GM19372 (cell line): ENCODE measurements around the gene MRC2.

ENCODE experiments used
- ATAC-seq: cut with Tn5 transposase; IDR thresholded peaks from one replicate; pipeline ENCODE4 v1.9.1; 2021; ENCODE audit warnings: mild to moderate bottlenecking, low read depth, moderate library complexity; ENCODE audit not compliant: unreplicated experiment

Gene MRC2

GRCh38 chr17:62713086-62713881 lies 85.8 kb downstream of the MRC2 start:
- ATAC-seq = no peak

GRCh38 chr17:62714016-62714777 lies 86.7 kb downstream of the MRC2 start:
- no peak for ATAC-seq

GRCh38 chr17:62715882-62716390 lies 88.5 kb downstream of the MRC2 start:
- no peak for ATAC-seq

- ATAC-seq = no peak
Observed at GRCh38 chr17:62716834-62717588, 89.5 kb downstream of the MRC2 start.

GRCh38 chr17:62717589-62717855 lies 90.1 kb downstream of the MRC2 start:
- no peak for ATAC-seq

GRCh38 chr17:62717889-62718288 lies 90.4 kb downstream of the MRC2 start:
- ATAC-seq = no peak

GRCh38 chr17:62718429-62718828 lies 91.0 kb downstream of the MRC2 start:
- no peak for ATAC-seq

GRCh38 chr17:62719586-62719985 lies 92.1 kb downstream of the MRC2 start:
- no peak for ATAC-seq

- no peak for ATAC-seq
Observed at GRCh38 chr17:62720126-62720850, 92.8 kb downstream of the MRC2 start.

- no peak for ATAC-seq
Observed at GRCh38 chr17:62722625-62723024, 95.2 kb downstream of the MRC2 start.

- no peak for ATAC-seq
Observed at GRCh38 chr17:62723842-62724241, 96.4 kb downstream of the MRC2 start.

GRCh38 chr17:62724398-62725146 lies 97.1 kb downstream of the MRC2 start:
- ATAC-seq = peak; percentile 91

GRCh38 chr17:62725791-62726249 lies 98.3 kb downstream of the MRC2 start:
- ATAC-seq = no peak

- ATAC-seq = no peak
Observed at GRCh38 chr17:62727916-62728672, 100.6 kb downstream of the MRC2 start.

GRCh38 chr17:62732125-62732524 lies 104.7 kb downstream of the MRC2 start:
- no peak for ATAC-seq

GRCh38 chr17:62735044-62735651 lies 107.7 kb downstream of the MRC2 start:
- ATAC-seq = no peak

- ATAC-seq = no peak
Observed at GRCh38 chr17:62737513-62737912, 110.0 kb downstream of the MRC2 start.

GRCh38 chr17:62738281-62738680 lies 110.8 kb downstream of the MRC2 start:
- no peak for ATAC-seq
